HFFc6 (cell line): Measurements from ENCODE around the gene ADGRB2. TPM values are rescaled to one million over a fixed set of nuclear protein-coding genes. Genes with fewer than 3 reads are reported as not detected.
A peak's percentile ranks its signal among the peaks of the same experiment; 100 is the strongest.

Experiments used
- DNase-seq: peaks from one replicate; pipeline ENCODE4 v3.0.0-alpha.2; 2018
- H3K27ac Mint-ChIP-seq: 2 replicates; pipeline ENCODE4 v1.8.0; 2020; ENCODE audit warnings: mild to moderate bottlenecking, mixed read lengths
- H3K27me3 Mint-ChIP-seq: 2 replicates; pipeline ENCODE4 v1.8.0; 2021; ENCODE audit warnings: mild to moderate bottlenecking, moderate library complexity, mixed read lengths; ENCODE audit not compliant: insufficient read depth
- H3K36me3 Mint-ChIP-seq: 2 replicates; pipeline ENCODE4 v1.8.0; 2021; ENCODE audit warnings: low read depth, mixed read lengths
- H3K4me1 Mint-ChIP-seq: 2 replicates; pipeline ENCODE4 v1.8.0; 2020; ENCODE audit warnings: low read depth, mixed read lengths
- H3K4me3 Mint-ChIP-seq: 2 replicates; pipeline ENCODE4 v1.8.0; 2020; ENCODE audit warnings: mild to moderate bottlenecking, moderate library complexity, mixed read lengths
- H3K9me3 Mint-ChIP-seq: 2 replicates; pipeline ENCODE4 v1.8.0; 2020; ENCODE audit warnings: mild to moderate bottlenecking, mixed read lengths
- total RNA-seq, 6 experiments: library from RNA; stranded (reverse); fragmentation: NEBNext Ultra II Directional; extraction: Animal tissue kit (Norgen Biotek cat#: 25700); gene quantifications; 2 replicates in 1 of 6; 3 replicates in 5 of 6; pipeline ENCODE4 v1.2.3, GENCODE V29; 2021
- TF ChIP-seq, protein P1 (sequence below): fragments of 200-600 bp; sonication (generic); IDR thresholded peaks from 2 replicates; pipeline ENCODE4 v1.5.0; 2021; ENCODE audit warnings: antibody characterized with exemption, mild to moderate bottlenecking

ADGRB2 gene
- total RNA-seq, 6 experiments from 2014 or later: 4.9 to 8.8 (median 6.4) TPM

DNA sequence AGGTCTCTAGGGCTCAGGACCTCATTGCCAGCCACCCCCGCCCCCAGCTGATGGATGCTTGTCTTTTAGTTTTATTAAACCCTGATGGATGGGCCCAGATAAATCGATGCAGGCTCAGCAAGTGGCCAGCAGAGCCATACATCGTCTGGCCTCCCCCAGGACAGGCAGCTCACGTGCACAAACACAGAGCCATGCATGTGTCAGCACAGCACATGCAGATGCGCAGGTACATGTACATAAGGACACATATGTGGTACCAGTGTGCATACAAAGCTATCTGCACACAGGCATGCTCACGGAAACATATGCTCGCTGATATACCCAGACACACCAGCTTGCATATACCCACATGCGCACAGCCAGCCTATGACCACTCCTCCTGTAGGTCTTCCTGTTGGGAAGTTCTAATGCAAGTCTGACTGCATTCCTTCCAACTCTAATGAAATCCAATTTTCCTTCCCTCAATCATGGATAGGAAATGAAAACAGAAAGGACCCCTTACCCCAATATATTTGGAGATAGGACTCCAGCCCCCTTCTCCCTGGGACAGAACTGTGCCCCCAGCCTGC lies 61.2 kb downstream of the ADGRB2 start:
- Mint-ChIP-seq H3K27me3 (peaks cover 2% of the 10 kb centered on the region), H3K4me3 (peak overlapping the region; percentile 95), H3K9me3 (no peaks in the 10 kb centered on the region), H3K4me1 (peaks cover 82% of the 10 kb centered on the region), H3K36me3 (peaks cover 18% of the 10 kb centered on the region), H3K27ac (peak overlapping the region; percentile 92)
- peak; percentile 35 for DNase-seq
- TF ChIP-seq, protein P1, sequence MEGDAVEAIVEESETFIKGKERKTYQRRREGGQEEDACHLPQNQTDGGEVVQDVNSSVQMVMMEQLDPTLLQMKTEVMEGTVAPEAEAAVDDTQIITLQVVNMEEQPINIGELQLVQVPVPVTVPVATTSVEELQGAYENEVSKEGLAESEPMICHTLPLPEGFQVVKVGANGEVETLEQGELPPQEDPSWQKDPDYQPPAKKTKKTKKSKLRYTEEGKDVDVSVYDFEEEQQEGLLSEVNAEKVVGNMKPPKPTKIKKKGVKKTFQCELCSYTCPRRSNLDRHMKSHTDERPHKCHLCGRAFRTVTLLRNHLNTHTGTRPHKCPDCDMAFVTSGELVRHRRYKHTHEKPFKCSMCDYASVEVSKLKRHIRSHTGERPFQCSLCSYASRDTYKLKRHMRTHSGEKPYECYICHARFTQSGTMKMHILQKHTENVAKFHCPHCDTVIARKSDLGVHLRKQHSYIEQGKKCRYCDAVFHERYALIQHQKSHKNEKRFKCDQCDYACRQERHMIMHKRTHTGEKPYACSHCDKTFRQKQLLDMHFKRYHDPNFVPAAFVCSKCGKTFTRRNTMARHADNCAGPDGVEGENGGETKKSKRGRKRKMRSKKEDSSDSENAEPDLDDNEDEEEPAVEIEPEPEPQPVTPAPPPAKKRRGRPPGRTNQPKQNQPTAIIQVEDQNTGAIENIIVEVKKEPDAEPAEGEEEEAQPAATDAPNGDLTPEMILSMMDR: no peak

DNA sequence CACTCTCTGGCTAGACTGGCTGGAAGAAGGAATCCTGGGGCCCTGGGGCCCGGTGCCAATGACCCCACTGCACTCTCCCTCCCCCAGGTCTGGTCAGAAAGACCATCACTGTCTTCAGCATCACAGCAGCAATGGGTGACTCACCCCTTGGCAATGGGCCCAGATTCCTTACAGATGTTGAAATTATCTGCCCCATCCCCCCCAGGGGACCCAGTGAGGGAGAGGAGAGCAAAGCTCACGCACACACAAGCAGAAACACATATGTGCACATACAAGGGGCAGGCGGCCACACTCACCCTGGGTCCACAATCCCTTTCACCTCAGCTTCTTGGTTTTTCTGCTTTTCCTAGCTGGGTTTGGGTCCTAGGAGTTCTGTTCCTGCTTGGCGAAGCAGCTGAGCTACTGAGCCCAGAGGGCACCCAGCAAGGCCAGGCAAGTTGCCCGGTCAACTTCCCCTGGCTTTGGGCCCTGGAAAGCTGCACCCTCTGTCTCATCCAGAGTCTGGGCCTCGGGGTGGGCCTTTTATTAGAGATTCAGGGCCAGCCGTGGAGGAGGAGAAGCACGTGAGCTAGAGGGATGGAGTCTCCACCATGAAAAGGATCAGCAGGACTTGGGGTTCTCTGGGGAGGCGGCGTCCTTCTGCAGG lies 62.9 kb downstream of the ADGRB2 start:
- H3K4me1 Mint-ChIP-seq: peaks cover 68% of the 10 kb centered on the region
- H3K27me3 Mint-ChIP-seq: peaks cover 2% of the 10 kb centered on the region
- peak overlapping the region; percentile 92 for H3K27ac Mint-ChIP-seq
- peaks cover 27% of the 10 kb centered on the region for H3K36me3 Mint-ChIP-seq
- TF ChIP-seq, protein P1: no peak
- peak; percentile 93 for DNase-seq
- H3K4me3 Mint-ChIP-seq: peak overlapping the region; percentile 95
- no peaks in the 10 kb centered on the region for H3K9me3 Mint-ChIP-seq

DNA sequence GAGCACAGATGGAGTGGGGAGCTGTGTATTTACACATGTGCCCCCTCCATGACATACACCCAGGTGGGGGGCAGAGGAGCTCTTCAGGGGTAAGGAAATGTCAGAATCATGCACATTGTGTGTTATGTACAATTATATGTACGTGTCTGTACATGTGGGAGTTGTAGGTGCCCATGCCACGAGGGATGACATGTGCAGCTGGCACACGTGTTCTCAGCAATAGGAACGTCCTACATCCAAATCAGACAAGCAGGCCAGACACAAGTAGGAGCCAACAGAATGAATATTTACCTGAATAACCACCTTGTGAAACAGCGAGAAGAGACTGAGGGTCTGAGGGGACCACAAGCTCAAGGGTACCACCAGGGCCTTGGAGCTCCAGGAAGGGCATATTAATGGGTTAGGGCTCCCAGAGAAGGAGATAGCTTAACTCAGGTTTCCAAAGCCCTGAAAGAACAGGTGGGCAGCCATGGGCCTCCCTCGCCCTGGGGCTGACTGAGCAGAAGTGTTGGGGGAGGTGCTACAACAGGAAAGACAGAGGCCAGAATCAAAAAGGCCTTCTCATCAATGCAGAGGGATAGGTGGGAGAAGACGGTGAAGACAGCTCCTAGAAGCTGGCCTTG lies 63.6 kb downstream of the ADGRB2 start:
- peaks cover 62% of the 10 kb centered on the region for H3K4me1 Mint-ChIP-seq
- peaks cover 27% of the 10 kb centered on the region for H3K36me3 Mint-ChIP-seq
- no peak for DNase-seq
- H3K27ac Mint-ChIP-seq: peak overlapping the region; percentile 92
- peak overlapping the region; percentile 95 for H3K4me3 Mint-ChIP-seq
- H3K27me3 Mint-ChIP-seq: peaks cover 2% of the 10 kb centered on the region
- TF ChIP-seq, protein P1: no peak
- no peaks in the 10 kb centered on the region for H3K9me3 Mint-ChIP-seq

DNA sequence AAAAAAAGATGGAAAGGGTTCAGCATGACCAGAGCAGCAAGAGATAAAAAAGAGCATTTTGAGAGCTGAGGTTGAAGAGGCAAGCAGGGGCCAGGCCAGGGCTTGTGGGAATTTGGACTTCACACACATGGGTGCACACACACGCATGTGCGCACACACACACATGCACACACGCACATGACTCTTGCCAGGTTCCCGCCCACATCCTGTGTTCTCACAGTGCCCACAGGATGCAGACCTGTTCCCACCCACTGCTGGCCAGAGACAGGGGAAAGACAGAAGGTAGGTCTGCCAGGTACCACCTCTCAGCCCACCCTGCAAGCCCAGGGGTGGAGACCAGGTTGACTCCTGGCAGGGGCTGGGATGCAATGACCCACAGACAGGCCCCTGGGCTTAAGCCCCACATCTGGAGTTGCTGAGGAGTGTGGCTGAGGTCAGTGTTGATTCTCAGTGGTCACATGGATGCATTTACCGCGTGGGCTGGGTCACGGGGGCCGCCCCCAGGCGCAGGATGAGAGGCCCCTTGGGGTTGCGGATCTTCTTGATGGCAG lies 64.7 kb downstream of the ADGRB2 start:
- no peak for DNase-seq
- Mint-ChIP-seq H3K4me1 (peaks cover 56% of the 10 kb centered on the region), H3K4me3 (peak overlapping the region; percentile 95), H3K9me3 (no peaks in the 10 kb centered on the region), H3K27me3 (peaks cover 2% of the 10 kb centered on the region), H3K27ac (peak overlapping the region; percentile 92; the same call in 1 of the 2 replicates), H3K36me3 (peaks cover 27% of the 10 kb centered on the region)
- TF ChIP-seq, protein P1: no peak

DNA sequence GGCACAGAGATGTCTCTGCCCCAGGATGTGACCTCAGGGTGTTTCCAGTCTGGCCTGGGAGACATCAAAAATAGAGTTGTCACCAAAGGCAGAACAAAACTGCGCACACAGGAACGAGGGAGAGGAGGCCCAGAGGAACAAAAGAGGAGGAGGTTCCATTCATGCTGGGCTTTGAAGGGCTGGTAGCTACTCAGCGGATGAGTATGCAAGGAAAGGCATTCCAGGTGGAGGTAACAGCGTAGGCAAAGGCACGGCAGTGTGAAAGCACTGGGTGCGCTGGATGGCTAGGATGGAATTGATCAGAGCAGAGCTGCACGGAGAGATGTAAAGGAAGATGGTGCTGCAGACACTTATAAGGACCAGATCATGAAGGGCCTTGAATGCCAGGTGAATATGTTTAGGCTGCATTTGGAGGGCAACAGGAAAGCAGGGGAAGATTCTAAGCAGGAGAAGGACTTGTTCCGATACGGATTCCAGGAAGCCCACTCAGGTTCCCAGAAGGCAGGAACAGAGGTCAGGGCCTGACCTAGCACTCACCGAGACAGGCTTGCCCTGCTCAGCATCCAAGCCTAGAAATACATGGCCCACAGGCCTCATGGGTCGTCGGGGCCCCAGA lies 66.7 kb downstream of the ADGRB2 start:
- Mint-ChIP-seq H3K27ac (no peak overlapping the region), H3K9me3 (no peaks in the 10 kb centered on the region), H3K4me1 (peaks cover 57% of the 10 kb centered on the region), H3K27me3 (no peaks in the 10 kb centered on the region; the same call in none of the 2 replicates), H3K4me3 (no peak overlapping the region), H3K36me3 (peaks cover 34% of the 10 kb centered on the region)
- TF ChIP-seq, protein P1: no peak
- no peak for DNase-seq
